Ishikawa (cell line): Measurements from ENCODE around the gene TMEM79.

Experiments
- CEBPB ChIP-seq: IDR thresholded peaks from 2 replicates; pipeline ENCODE4 v1.6.1; 2012
- CREB1 ChIP-seq: IDR thresholded peaks from 2 replicates; pipeline ENCODE4 v1.6.1; 2012; ENCODE audit warnings: low read depth
- EGR1 ChIP-seq: IDR thresholded peaks from 2 replicates; pipeline ENCODE4 v1.6.1; 2012
- EP300 ChIP-seq: IDR thresholded peaks from 2 replicates; pipeline ENCODE4 v1.6.1; 2012; ENCODE audit warnings: borderline replicate concordance
- FOXM1 ChIP-seq: IDR thresholded peaks from 2 replicates; pipeline ENCODE4 v1.6.1; 2012; ENCODE audit warnings: low read depth, borderline replicate concordance
- MAX ChIP-seq: IDR thresholded peaks from 2 replicates; pipeline ENCODE4 v1.6.1; 2012
- NFIC ChIP-seq: IDR thresholded peaks from 2 replicates; pipeline ENCODE4 v1.6.1; 2012
- RAD21 ChIP-seq: IDR thresholded peaks from 2 replicates; pipeline ENCODE4 v1.6.1; 2012; ENCODE audit warnings: low read depth
- REST ChIP-seq: IDR thresholded peaks from 2 replicates; pipeline ENCODE4 v1.6.1; 2012; ENCODE audit warnings: low read depth, mild to moderate bottlenecking
- TAF1 ChIP-seq: IDR thresholded peaks from 2 replicates; pipeline ENCODE4 v1.6.1; 2012; ENCODE audit warnings: low read depth, mild to moderate bottlenecking
- TCF12 ChIP-seq: IDR thresholded peaks from 2 replicates; pipeline ENCODE4 v1.6.1; 2012; ENCODE audit warnings: low read depth
- TEAD4 ChIP-seq: IDR thresholded peaks from 2 replicates; pipeline ENCODE4 v1.6.1; 2012
- USF1 ChIP-seq: IDR thresholded peaks from 2 replicates; pipeline ENCODE4 v1.6.1; 2012
- YY1 ChIP-seq: IDR thresholded peaks from 2 replicates; pipeline ENCODE4 v1.6.1; 2012; ENCODE audit warnings: low read depth
- ZBTB7A ChIP-seq: IDR thresholded peaks from 2 replicates; pipeline ENCODE4 v1.6.1; 2012; ENCODE audit warnings: low read depth

The TMEM79 gene

DNA sequence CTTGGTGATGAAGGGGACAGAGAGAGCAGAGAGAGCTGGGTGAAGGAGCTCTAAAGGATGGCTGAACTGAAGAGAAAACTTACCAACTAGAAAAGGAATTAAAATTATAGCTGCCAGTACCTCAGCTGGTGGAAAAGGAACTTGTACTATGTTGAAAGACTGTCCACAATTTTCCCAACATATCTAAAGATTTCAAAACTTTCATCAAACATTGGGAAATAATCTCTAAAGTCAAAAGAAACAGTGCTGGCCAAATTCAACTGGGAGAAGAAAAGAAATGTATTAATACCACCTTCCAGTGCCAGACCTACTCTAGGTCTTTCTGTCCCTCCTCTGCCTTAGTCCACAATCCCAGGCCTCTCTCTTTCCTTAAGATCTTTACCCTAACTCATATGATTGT, 7.6 kb upstream of the TMEM79 start:
- no peak for TF ChIP-seq RAD21

DNA sequence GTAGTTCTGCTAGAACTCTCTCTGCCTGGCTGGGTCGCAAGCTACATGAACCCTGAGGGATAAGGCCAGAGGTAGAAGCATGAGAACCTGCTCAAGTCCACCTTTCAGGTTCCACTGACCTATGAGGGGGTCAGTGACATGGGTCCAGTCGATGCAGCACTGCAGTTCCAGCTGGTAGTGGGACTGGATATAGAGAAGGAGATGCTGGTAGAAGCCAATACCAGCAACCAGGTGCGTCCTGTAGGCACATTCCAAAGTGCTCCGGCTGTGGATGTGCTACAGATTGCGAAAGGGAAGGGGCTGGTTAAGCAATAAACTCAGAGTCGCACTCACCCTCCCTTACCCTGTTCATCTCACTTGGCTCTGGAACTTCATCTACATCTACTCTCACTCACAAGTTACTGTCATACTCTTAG, 7.2 kb upstream of the TMEM79 start:
- TF ChIP-seq YY1 (no peak), NFIC (no peak), ZBTB7A (no peak), CEBPB (peak; percentile 74; the same call in 1 of the 2 replicates), TCF12 (no peak), CREB1 (no peak), EGR1 (no peak), EP300 (no peak), RAD21 (no peak)

DNA sequence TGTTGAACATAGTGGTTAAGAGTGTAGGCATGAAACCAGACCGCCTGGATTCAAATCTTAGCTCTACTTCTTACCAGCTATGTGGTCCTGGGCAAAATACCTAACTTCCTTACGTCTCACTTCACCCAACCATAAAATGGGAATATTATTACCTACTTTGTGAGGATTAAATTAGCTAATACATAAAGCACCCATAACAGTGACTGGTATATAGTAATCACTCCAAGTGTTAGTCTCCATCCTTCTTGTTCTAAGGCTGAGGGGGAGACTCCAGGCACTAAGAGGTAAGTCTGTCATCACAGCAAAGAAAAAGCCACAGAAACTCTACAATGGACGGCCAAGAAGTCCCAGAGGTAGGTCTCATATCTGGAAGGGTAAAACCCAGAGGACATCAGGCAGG, 4.3 kb upstream of the TMEM79 start:
- TF ChIP-seq ZBTB7A (no peak), TAF1 (no peak), REST (no peak), EGR1 (no peak)

DNA sequence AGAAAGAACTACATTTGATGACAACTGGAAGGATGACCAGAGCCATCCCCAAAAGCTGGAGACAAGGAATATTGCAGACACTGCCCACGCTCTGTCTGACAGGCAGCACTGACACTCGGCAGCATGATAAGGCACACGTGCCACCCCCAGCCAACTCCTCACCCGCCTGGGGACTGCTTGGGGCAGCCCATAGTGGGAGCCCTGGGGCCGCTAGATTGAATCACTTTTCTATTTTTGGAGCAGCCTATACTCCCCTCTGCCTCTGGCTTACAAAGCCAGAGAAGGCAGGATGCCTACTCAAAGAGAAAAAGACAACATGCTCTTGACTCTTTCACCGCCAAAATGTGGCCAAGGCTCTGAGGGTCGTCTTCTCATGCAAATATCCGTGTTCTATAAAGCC, 2.8 kb upstream of the TMEM79 start:
- no peak for TF ChIP-seq TCF12
- no peak for TF ChIP-seq EP300
- no peak for TF ChIP-seq TAF1
- TF ChIP-seq MAX = no peak
- no peak for TF ChIP-seq REST
- no peak for TF ChIP-seq TEAD4
- no peak for TF ChIP-seq CREB1
- TF ChIP-seq RAD21 = no peak
- no peak for TF ChIP-seq FOXM1
- TF ChIP-seq CEBPB = no peak
- TF ChIP-seq NFIC = no peak
- TF ChIP-seq YY1 = no peak
- TF ChIP-seq USF1 = no peak
- no peak for TF ChIP-seq EGR1
- no peak for TF ChIP-seq ZBTB7A

DNA sequence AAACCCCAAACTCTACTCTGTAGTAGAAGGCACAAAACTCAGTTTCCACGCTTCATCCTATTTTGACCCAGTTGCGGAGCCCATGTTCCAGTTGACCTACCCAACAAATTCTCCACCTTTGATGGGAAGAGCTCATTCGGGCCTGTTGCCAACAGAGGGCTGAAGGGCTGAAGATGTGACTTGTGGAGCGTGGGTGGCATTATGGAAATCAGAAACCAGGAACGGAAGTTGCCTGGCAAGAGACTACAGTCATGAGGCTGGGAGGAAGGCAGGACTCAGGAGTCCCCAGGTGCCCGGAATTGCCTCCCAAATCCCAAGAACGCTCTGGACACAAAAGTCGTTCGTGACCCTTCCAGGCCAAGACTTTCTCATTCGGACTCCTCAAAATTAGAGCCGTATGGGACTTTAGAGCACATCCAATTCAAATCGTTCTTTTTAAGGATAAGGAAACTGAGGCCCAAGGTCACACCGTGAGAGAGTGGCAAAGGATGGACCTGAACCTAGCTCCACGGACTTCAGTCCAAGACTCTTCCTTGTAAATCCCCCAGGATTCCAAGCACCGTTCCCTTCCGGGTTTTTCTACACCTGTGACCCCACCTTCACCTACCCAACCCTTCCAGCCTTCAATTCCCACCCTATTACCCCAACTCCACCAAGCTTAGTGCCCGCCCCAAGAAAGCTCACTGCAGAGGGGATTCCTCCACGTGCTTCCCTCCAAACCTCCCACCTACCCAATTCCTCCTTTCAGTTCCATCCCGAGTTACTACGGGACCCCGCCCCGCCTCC, 2.2 kb upstream of the TMEM79 start:
- TF ChIP-seq TCF12 = 0 out of 2 replicates have a peak, but pooled peaks have one; percentile 18
- no peak for TF ChIP-seq USF1
- no peak; the same call in 1 of the 2 replicates for TF ChIP-seq TAF1
- peak; percentile 58 for TF ChIP-seq EGR1
- no peak for TF ChIP-seq YY1
- no peak for TF ChIP-seq REST
- no peak for TF ChIP-seq ZBTB7A
- TF ChIP-seq CEBPB = no peak
- TF ChIP-seq RAD21 = no peak
- no peak for TF ChIP-seq CREB1
- TF ChIP-seq EP300 = no peak; the same call in 1 of the 2 replicates
